GM12878 (cell line): Measurements from ENCODE around the gene TRPM8. TPM values are rescaled to one million over a fixed set of nuclear protein-coding genes. Genes with fewer than 3 reads are reported as not detected.

ENCODE experiments used
- ATAC-seq: fragments of 200-7000 bp; cut with Tn5 transposase; 3 replicates; pipeline ENCODE4 v1.9.1; 2020; ENCODE audit warnings: mild to moderate bottlenecking, moderate library complexity
- BruUV-seq: library from RNA; stranded (reverse); fragments of 400-500 nt; replicated peaks from 2 replicates; lab custom pipeline; 2021; lab: Mats Ljungman, UMichigan
- CTCF ChIA-PET: fragments of 300-600 bp; sonication (Branson Sonifier 250); formaldehyde crosslinking; extraction: SDS; loops from one replicate; lab custom pipeline; 2021; ENCODE audit warnings: inconsistent platforms; lab: Yijun Ruan, JAX
- POLR2A ChIA-PET: fragments of 350-600 bp; formaldehyde crosslinking; extraction: SDS; loops from one replicate; lab custom pipeline; 2021; ENCODE audit warnings: inconsistent platforms; lab: Charles Lee
- RAD21 ChIA-PET: fragments of 300-600 bp; sonication (Branson Sonifier 250); formaldehyde crosslinking; loops from one replicate; lab custom pipeline; 2023; ENCODE audit warnings: antibody characterized with exemption; ENCODE audit not compliant: unreplicated experiment; lab: Charles Lee
- SMC1A ChIA-PET: fragments of 300-600 bp; sonication (Branson Sonifier 250); formaldehyde crosslinking; loops from one replicate; lab custom pipeline; 2023; ENCODE audit not compliant: unreplicated experiment, uncharacterized antibody; lab: Charles Lee
- DNase-seq: peaks from one replicate; pipeline ENCODE4 v3.0.0-alpha.2; 2011; ENCODE audit warnings: low read depth, low spot score
- FAIRE-seq: peaks from 3 replicates; lab custom pipeline; 2011; peaks lifted over from hg19 to GRCh38; lab: Jason Lieb, UNC
- H2AFZ ChIP-seq: 2 replicates; pipeline ENCODE4 v1.6.0; 2011; ENCODE audit warnings: low read depth, low read length, control low read depth; ENCODE audit not compliant: control insufficient read depth
- H3K27ac ChIP-seq: 2 replicates; pipeline ENCODE4 v1.5.1; 2011; ENCODE audit warnings: control low read depth; ENCODE audit not compliant: control insufficient read depth, insufficient read depth
- H3K27me3 ChIP-seq, 2 experiments: replicated peaks in 1 of 2; 2 replicates each; pipeline versions ENCODE4 v1.6.0 to v1.6.1; 2011; ENCODE audit warnings: low read length in 1 of 2; ENCODE audit not compliant: control insufficient read depth in 2 of 2, insufficient read depth in 2 of 2
- H3K36me3 ChIP-seq, 2 experiments: 2 replicates each; pipeline ENCODE4 v1.5.1; 2011; ENCODE audit warnings: low read length in 1 of 2; ENCODE audit not compliant: control insufficient read depth in 2 of 2, insufficient read depth in 2 of 2
- H3K4me1 ChIP-seq: 2 replicates; pipeline ENCODE4 v1.6.1; 2011; ENCODE audit warnings: mild to moderate bottlenecking, low read length, moderate library complexity, mixed read lengths; ENCODE audit not compliant: control insufficient read depth, insufficient read depth
- H3K4me2 ChIP-seq: 2 replicates; pipeline ENCODE4 v1.6.0; 2011; ENCODE audit warnings: control low read depth; ENCODE audit not compliant: control insufficient read depth, insufficient read depth
- H3K4me3 ChIP-seq: fragments of 200-600 bp; sonication (generic); 2 replicates; pipeline ENCODE4 v1.5.1; 2016
- H3K79me2 ChIP-seq: 2 replicates; pipeline ENCODE4 v1.6.0; 2011; ENCODE audit warnings: low read length; ENCODE audit not compliant: control insufficient read depth, insufficient read depth
- H3K9ac ChIP-seq: 2 replicates; pipeline ENCODE4 v1.8.0; 2011; ENCODE audit warnings: low read length, control low read depth, mixed read lengths; ENCODE audit not compliant: control insufficient read depth, insufficient read depth
- H3K9me3 ChIP-seq: replicated peaks from 3 replicates; pipeline ENCODE4 v1.5.1; 2011; ENCODE audit warnings: mild to moderate bottlenecking, low read length; ENCODE audit not compliant: control insufficient read depth, insufficient read depth
- H4K20me1 ChIP-seq: 2 replicates; pipeline ENCODE4 v1.6.0; 2011; ENCODE audit not compliant: control insufficient read depth, insufficient read depth
- FOXK2 ChIP-seq: fragments of 450-650 bp; IDR thresholded peaks from 2 replicates; pipeline ENCODE4 v1.6.1; 2017; ENCODE audit warnings: mild to moderate bottlenecking, moderate library complexity
- LARP7 ChIP-seq: fragments of 450-650 bp; IDR thresholded peaks from 2 replicates; pipeline ENCODE4 v1.6.1; 2017; ENCODE audit warnings: mild to moderate bottlenecking
- RFX5 ChIP-seq: IDR thresholded peaks from 2 replicates; pipeline ENCODE4 v1.6.1; 2011; ENCODE audit warnings: low read depth, low read length, improper control_type of control experiment
- RUNX3 ChIP-seq: IDR thresholded peaks from 2 replicates; pipeline ENCODE4 v1.6.1; 2012; ENCODE audit warnings: low read length, inconsistent platforms
- SPI1 ChIP-seq: IDR thresholded peaks from 2 replicates; pipeline ENCODE4 v1.6.1; 2011; ENCODE audit warnings: low read depth, mild to moderate bottlenecking, low read length, moderate library complexity, borderline replicate concordance; ENCODE audit not compliant: insufficient read depth
- ZNF274 ChIP-seq: IDR thresholded peaks from one replicate; pipeline ENCODE4 v1.8.0; 2011; ENCODE audit not compliant: insufficient read length, insufficient read depth
- WGBS: methylation state at CpG from one replicate; pipeline ENCODE4 v1.1.6; 2016; ENCODE audit warnings: low lambda C conversion rate; ENCODE audit not compliant: insufficient replicate concordance, insufficient coverage; ENCODE audit errors: missing lambda C conversion rate; 5-methylcytosine and 5-hydroxymethylcytosine counted together
- in situ Hi-C: fragments of 300-500 bp; cut with MboI; formaldehyde crosslinking; loops from 9 replicates; pipeline ENCODE4 v1.14.3; 2018; ENCODE audit warnings: mixed read lengths
- intact Hi-C: fragments of 100-400 bp; cut with micrococcal nuclease; formaldehyde crosslinking; loops from one replicate; pipeline ENCODE4 v1.14.2; 2022; ENCODE audit not compliant: unreplicated experiment
- polyA plus RNA-seq, 11 experiments: library from polyadenylated mRNA; depleted of rRNA in 4 of 11; unstranded in 6 of 11; stranded (reverse) in 5 of 11; fragments of >200 nt; fragmentation: Nextera tagmentation in 4 of 11; fragmentation: Illumina TruSeq in 1 of 11; extraction: Ambion mirVana in 4 of 11; extraction: Trizol in 1 of 11; gene quantifications; 1 replicate in 1 of 11; 2 replicates in 10 of 11; pipeline versions ENCODE4 v1.2.1 to v1.2.3, GENCODE V29; 2011 to 2016; ENCODE audit warnings: inconsistent platforms in 2 of 11, missing spikeins in 2 of 11, low read depth in 1 of 11
- total RNA-seq, 4 experiments: library from RNA; depleted of rRNA in 3 of 4; stranded (reverse); fragments of >200 nt in 3 of 4; fragmentation: Illumina TruSeq in 1 of 4; extraction: Trizol in 1 of 4; gene quantifications; 2 replicates each; pipeline versions ENCODE4 v1.2.1 to v1.2.3, GENCODE V29; 2013 to 2021
- TF ChIP-seq, protein P1 (sequence below): IDR thresholded peaks from 2 replicates; pipeline ENCODE4 v1.6.1; 2011; ENCODE audit warnings: borderline replicate concordance, low read depth, mild to moderate bottlenecking, moderate library complexity, mixed read lengths, low read length; ENCODE audit not compliant: insufficient read depth; ENCODE audit errors: extremely low read length

TRPM8 gene
- total and polyA plus RNA-seq, 10 of the 15 experiments (the other 5 are each of a cell fraction or from before 2014, with no cell fraction given): 3.9 TPM; not detected in 9

DNA sequence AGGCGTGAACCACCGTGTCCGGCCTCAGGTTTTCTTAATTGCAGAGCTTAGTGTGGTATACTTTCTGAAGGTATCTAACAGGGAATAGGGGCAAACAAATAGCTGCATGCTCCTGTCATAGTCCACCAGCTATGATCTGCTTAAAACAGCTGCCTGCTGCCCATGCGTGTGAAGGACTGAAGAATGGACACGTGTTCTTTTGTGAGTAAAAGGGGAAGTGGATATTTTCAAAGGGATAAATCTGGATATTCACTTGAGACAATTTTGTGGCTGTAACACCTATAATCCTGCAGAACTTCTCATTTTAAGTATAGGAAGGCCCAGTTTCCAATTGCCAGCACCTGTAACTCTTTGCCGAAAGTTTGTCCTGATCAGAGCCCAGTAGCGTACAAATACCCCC is 44.7 kb downstream of the TRPM8 start:
- no peaks in the 10 kb centered on the region for H3K79me2 ChIP-seq
- no peak overlapping the region for H3K4me2 ChIP-seq
- POLR2A ChIA-PET: interaction anchor here (0.7 kb wide), 1 partner anchor 12 kb away, joined by 4 read pairs; no protein-coding TSS in a partner anchor
- no peaks in the 10 kb centered on the region for H3K9me3 ChIP-seq
- ATAC-seq (no peak), FAIRE-seq (no peak), DNase-seq (no peak)
- no TSS peak for BruUV-seq
- H2AFZ ChIP-seq: no peak overlapping the region
- H3K4me1 ChIP-seq: no peaks in the 10 kb centered on the region
- CTCF ChIA-PET: interaction anchor here (0.7 kb wide), 1 partner anchor 408 kb away, joined by 3 read pairs; no protein-coding TSS in a partner anchor
- intact Hi-C loops (no loop called here), in situ Hi-C loops (no loop called here)
- SMC1A ChIA-PET: no interaction called here
- 55% methylated on average over 7 of the region's 7 CpGs for WGBS
- RAD21 ChIA-PET: no interaction called here
- no peak overlapping the region for H3K9ac ChIP-seq
- H4K20me1 ChIP-seq: no peaks in the 10 kb centered on the region
- peak; percentile 54; the same call in 1 of the 2 replicates for TF ChIP-seq SPI1
- TF ChIP-seq, protein P1, sequence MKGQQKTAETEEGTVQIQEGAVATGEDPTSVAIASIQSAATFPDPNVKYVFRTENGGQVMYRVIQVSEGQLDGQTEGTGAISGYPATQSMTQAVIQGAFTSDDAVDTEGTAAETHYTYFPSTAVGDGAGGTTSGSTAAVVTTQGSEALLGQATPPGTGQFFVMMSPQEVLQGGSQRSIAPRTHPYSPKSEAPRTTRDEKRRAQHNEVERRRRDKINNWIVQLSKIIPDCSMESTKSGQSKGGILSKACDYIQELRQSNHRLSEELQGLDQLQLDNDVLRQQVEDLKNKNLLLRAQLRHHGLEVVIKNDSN: no peak
- no peak overlapping the region for H3K4me3 ChIP-seq
- H3K27ac ChIP-seq: no peak overlapping the region
- H3K27me3 ChIP-seq: no peaks in the 10 kb centered on the region; a peak in 1 of 4 replicates
- no peaks in the 10 kb centered on the region for H3K36me3 ChIP-seq

DNA sequence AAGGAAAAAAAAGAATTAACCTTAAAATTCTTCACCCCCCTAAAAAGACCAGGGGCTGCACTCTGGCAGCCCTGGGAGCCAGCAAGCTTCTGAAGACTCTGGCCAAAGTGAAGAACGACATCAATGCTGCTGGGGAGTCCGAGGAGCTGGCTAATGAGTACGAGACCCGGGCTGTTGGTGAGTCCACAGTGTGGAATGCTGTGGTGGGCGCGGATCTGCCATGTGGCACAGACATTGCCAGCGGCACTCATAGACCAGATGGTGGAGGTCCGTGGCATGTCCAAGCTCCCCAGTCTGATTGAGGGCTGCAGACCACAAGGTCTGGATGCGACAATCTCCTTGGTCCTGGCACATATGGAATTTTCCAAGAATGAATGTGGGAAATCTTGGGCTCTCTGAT is 47.4 kb downstream of the TRPM8 start:
- RAD21 ChIA-PET: no interaction called here
- TF ChIP-seq RFX5 (no peak), SPI1 (no peak), FOXK2 (no peak), ZNF274 (no peak), RUNX3 (no peak), LARP7 (no peak)
- 62% methylated on average over 7 of the region's 9 CpGs for WGBS

More for the DNA sequence above, 47.4 kb downstream of the TRPM8 start:
- H3K4me3 ChIP-seq: no peak overlapping the region
- in situ Hi-C loops: no loop called here
- BruUV-seq: no TSS peak
- no peaks in the 10 kb centered on the region for H3K4me1 ChIP-seq
- ATAC-seq (no peak), FAIRE-seq (no peak), DNase-seq (no peak)
- H3K9ac ChIP-seq: no peak overlapping the region
- intact Hi-C loops: no loop called here
- H4K20me1 ChIP-seq: no peaks in the 10 kb centered on the region
- H3K4me2 ChIP-seq: no peak overlapping the region
- no peak overlapping the region for H3K27ac ChIP-seq
- H3K9me3 ChIP-seq: no peaks in the 10 kb centered on the region
- ChIA-PET POLR2A (no interaction called here), CTCF (interaction anchor here (0.8 kb wide), 1 partner anchor 12 kb away, joined by 3 read pairs; no protein-coding TSS in a partner anchor), SMC1A (no interaction called here)
- no peak overlapping the region for H2AFZ ChIP-seq
- no peaks in the 10 kb centered on the region for H3K36me3 ChIP-seq
- no peaks in the 10 kb centered on the region; a peak in 1 of 4 replicates for H3K27me3 ChIP-seq
- no peaks in the 10 kb centered on the region for H3K79me2 ChIP-seq
